ENCODE data around the gene SCYL1.

DNA sequence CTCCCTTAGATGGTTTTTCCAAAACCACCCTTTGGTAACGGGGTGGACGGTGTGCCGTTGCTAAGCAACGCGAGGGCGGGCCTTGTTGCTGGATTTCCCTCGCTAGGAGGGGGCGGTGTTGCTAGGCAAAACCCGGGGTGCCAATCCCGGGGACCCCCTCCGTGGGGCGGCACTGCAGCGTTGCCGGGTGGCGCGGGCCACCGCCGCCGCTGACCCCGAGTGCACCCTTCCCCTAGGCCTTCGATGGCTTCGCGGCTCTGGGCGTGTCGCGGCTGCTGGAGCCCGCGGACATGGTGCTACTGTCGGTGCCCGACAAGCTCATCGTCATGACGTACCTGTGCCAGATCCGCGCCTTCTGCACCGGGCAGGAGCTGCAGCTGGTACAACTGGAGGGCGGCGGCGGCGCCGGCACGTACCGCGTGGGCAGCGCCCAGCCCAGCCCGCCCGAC is 59.9 kb downstream of the SCYL1 start:
- TF ChIP-seq, protein P1, sequence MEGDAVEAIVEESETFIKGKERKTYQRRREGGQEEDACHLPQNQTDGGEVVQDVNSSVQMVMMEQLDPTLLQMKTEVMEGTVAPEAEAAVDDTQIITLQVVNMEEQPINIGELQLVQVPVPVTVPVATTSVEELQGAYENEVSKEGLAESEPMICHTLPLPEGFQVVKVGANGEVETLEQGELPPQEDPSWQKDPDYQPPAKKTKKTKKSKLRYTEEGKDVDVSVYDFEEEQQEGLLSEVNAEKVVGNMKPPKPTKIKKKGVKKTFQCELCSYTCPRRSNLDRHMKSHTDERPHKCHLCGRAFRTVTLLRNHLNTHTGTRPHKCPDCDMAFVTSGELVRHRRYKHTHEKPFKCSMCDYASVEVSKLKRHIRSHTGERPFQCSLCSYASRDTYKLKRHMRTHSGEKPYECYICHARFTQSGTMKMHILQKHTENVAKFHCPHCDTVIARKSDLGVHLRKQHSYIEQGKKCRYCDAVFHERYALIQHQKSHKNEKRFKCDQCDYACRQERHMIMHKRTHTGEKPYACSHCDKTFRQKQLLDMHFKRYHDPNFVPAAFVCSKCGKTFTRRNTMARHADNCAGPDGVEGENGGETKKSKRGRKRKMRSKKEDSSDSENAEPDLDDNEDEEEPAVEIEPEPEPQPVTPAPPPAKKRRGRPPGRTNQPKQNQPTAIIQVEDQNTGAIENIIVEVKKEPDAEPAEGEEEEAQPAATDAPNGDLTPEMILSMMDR (IDR thresholded peaks at IDR 0.05), result no peak
- TF ChIP-seq EZH2phosphoT487 (IDR thresholded peaks at IDR 0.05), result no peak
- peak; percentile 55 for TF ChIP-seq EZH2 (IDR thresholded peaks at IDR 0.05)

All from neural progenitor cell (in vitro differentiated cells).